ENCODE data around the gene TLDC2. TPM values are rescaled to one million over a fixed set of nuclear protein-coding genes. Genes with fewer than 3 reads are reported as not detected.

Gene TLDC2
- total RNA-seq, 1 donor from 2014 or later: 0.26 TPM

DNA sequence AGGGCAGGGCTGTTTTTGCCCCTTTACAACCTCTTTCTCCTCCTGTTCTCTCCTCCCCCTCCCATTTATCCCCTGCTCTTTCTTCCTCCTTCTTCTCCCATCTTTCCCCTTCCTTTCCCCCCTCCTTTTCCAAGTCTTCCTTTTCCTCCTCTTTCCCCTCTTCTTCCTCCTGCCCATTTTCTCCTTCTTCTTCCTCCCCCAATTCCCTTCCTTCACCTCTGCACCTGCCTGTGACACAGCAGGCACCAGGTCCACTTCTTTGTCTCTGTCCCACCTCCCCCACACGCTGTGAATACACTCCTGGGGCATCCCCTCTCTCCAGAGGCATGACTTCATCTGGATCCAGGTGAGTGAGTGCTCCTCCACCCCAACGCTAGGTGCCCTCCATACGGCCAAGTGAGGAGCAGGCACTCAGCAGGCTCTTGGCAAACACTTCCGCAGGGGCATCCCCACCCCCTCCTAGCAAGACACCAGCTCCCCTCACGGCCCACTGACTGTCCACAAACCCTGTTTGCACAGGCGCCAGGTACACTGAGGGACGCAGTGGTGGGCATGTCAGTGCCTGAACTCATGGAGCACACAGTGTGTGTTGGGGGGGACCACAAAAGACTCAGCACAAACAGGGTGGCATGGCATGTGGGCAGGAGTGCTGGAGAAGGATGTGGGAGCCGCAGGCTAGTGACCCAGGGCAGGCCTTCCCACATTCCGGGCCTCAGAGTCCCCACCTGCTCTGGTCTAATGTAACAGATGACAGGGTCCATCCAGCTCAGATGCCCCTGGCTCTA, 10.7 kb upstream of the TLDC2 start:
- H3K4me3 ChIP-seq (ENCODE audit: low read depth, low read length): no peak overlapping the region
- DNase-seq (ENCODE audit: low read depth) (no peak), FAIRE-seq (no peak)
- H3K27me3 ChIP-seq (ENCODE audit: control insufficient read depth, insufficient read depth, low read length): no peaks in the 10 kb centered on the region
- TF ChIP-seq, protein P1, sequence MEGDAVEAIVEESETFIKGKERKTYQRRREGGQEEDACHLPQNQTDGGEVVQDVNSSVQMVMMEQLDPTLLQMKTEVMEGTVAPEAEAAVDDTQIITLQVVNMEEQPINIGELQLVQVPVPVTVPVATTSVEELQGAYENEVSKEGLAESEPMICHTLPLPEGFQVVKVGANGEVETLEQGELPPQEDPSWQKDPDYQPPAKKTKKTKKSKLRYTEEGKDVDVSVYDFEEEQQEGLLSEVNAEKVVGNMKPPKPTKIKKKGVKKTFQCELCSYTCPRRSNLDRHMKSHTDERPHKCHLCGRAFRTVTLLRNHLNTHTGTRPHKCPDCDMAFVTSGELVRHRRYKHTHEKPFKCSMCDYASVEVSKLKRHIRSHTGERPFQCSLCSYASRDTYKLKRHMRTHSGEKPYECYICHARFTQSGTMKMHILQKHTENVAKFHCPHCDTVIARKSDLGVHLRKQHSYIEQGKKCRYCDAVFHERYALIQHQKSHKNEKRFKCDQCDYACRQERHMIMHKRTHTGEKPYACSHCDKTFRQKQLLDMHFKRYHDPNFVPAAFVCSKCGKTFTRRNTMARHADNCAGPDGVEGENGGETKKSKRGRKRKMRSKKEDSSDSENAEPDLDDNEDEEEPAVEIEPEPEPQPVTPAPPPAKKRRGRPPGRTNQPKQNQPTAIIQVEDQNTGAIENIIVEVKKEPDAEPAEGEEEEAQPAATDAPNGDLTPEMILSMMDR (IDR thresholded peaks at IDR 0.05; ENCODE audit: insufficient read depth, low read length, severe bottlenecking): no peak
- H3K36me3 ChIP-seq (ENCODE audit: control insufficient read depth, insufficient read depth, low read length): no peaks in the 10 kb centered on the region

- Histone ChIP-seq H3K4me3 (ENCODE audit: low read depth, low read length) (no peak overlapping the region), H3K36me3 (ENCODE audit: control insufficient read depth, insufficient read depth, low read length) (no peaks in the 10 kb centered on the region), H3K27me3 (ENCODE audit: control insufficient read depth, insufficient read depth, low read length) (no peaks in the 10 kb centered on the region)
- DNase-seq (ENCODE audit: low read depth) (no peak), FAIRE-seq (no peak)
- TF ChIP-seq, protein P1 (IDR thresholded peaks at IDR 0.05; ENCODE audit: insufficient read depth, low read length, severe bottlenecking): no peak
Observed at GRCh38 chr20:36865861-36866149, 10.1 kb upstream of the TLDC2 start.

- Histone ChIP-seq H3K4me3 (ENCODE audit: low read depth, low read length) (no peak overlapping the region), H3K27me3 (ENCODE audit: control insufficient read depth, insufficient read depth, low read length) (no peaks in the 10 kb centered on the region), H3K36me3 (ENCODE audit: control insufficient read depth, insufficient read depth, low read length) (no peaks in the 10 kb centered on the region)
- TF ChIP-seq, protein P1 (IDR thresholded peaks at IDR 0.05; ENCODE audit: insufficient read depth, low read length, severe bottlenecking): no peak
- no peak for FAIRE-seq
- no peak for DNase-seq (ENCODE audit: low read depth)
Observed at GRCh38 chr20:36866164-36866563, 9.8 kb upstream of the TLDC2 start.

- H3K4me3 ChIP-seq (ENCODE audit: low read depth, low read length): no peak overlapping the region
- H3K36me3 ChIP-seq (ENCODE audit: control insufficient read depth, insufficient read depth, low read length): no peaks in the 10 kb centered on the region
- H3K27me3 ChIP-seq (ENCODE audit: control insufficient read depth, insufficient read depth, low read length): no peaks in the 10 kb centered on the region
- no peak for DNase-seq (ENCODE audit: low read depth)
- TF ChIP-seq, protein P1 (IDR thresholded peaks at IDR 0.05; ENCODE audit: insufficient read depth, low read length, severe bottlenecking): no peak
- no peak for FAIRE-seq
Observed at GRCh38 chr20:36866681-36867495, 9.1 kb upstream of the TLDC2 start.

DNA sequence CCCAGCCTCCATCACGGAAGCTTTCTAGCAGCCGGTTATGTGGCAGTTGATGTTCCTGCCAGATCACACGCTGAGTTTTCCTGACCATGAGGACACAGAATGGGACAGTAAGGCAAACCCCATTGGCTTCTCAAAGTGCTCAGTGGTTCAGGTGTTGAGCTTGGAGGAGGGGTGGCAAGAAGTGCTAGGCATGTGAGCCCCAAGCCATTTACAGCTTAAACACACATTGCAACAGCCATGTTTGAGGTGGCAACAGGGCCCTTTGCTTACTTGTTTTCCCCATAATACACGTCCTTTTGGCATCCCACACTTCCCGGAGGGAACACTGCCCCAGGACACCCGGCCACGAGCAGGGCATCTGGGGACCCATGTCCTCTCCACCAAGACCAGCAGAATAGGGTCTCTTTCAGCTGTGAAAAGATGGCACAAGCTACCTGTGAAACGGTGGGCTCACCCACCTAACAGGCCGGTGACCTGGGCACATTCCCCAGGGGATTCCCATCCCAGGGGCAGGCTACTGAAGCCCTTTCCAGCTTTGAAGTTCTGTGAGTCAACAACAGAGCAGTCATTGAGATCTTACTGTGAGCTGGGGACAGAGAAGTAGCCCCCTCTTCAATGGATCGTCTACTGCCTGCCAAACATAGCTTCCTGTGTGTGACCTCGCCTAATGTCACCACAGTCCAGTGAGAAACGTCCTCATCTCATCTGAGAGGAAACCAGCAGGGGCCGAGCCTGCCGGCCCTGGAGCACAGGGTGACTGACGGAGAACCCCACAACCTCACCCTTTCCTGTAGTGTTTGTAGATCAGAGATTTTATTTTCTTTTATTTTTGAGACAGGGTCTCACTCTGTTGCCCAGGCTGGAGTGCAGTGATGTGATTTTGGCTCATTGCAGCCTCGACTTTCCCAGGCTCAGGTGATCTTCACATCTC, 4.0 kb upstream of the TLDC2 start:
- TF ChIP-seq, protein P1 (IDR thresholded peaks at IDR 0.05; ENCODE audit: insufficient read depth, low read length, severe bottlenecking): no peak
- no peaks in the 10 kb centered on the region for H3K27me3 ChIP-seq (ENCODE audit: control insufficient read depth, insufficient read depth, low read length)
- no peak overlapping the region for H3K4me3 ChIP-seq (ENCODE audit: low read depth, low read length)
- no peaks in the 10 kb centered on the region for H3K36me3 ChIP-seq (ENCODE audit: control insufficient read depth, insufficient read depth, low read length)
- DNase-seq (ENCODE audit: low read depth): no peak
- FAIRE-seq: no peak
